PFSK-1 (cell line): ENCODE data around the gene KDM7A.

Experiments used
- FOXP2 ChIP-seq: optimal IDR thresholded peaks from 2 replicates; pipeline ENCODE3; 2011; ENCODE audit warnings: borderline replicate concordance, control low read depth, inconsistent platforms; ENCODE audit not compliant: insufficient read depth; ENCODE audit errors: extremely low read length, extremely low read depth
- POLR2AphosphoS5 ChIP-seq: IDR thresholded peaks from 2 replicates; pipeline ENCODE4 v1.6.1; 2012; ENCODE audit warnings: low read depth, mild to moderate bottlenecking, control low read depth, low read length, moderate library complexity
- SIN3A ChIP-seq: IDR thresholded peaks from 2 replicates; pipeline ENCODE4 v1.6.1; 2012; ENCODE audit warnings: mild to moderate bottlenecking, low read length, moderate library complexity, borderline replicate concordance; ENCODE audit not compliant: insufficient read depth
- TAF1 ChIP-seq: IDR thresholded peaks from 2 replicates; pipeline ENCODE4 v1.6.1; 2012; ENCODE audit warnings: low read length, control low read depth, borderline replicate concordance; ENCODE audit not compliant: insufficient read depth
- TF ChIP-seq, protein P1 (sequence below), 2 experiments: IDR thresholded peaks; 2 replicates each; pipeline versions ENCODE4 v1.6.1 to v1.8.0; 2011 to 2012; ENCODE audit warnings: low read depth in 2 of 2, low read length in 2 of 2, control low read depth in 1 of 2, inconsistent platforms in 1 of 2, mild to moderate bottlenecking in 1 of 2, moderate library complexity in 1 of 2; ENCODE audit not compliant: insufficient read depth in 1 of 2

Gene KDM7A

DNA sequence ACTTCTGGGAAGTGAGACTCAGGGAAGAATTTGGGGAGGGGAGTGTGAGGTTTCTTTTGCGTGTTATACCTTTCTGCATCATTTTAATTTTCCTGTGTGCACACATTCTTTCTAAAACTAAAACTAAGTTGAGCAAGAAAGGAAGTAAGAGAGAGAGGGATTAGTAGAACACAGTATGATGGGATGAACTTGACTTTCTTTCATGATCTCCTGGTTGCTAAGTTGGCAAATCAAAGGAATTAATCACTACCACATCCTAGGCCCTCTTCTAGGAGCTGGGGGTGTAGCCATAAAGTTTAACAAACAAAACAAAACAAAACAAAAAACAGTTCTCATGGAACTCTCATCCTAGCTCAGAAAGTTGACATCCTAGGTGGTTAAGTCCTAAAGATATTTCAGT lies 19.1 kb upstream of the KDM7A start:
- no peak for TF ChIP-seq FOXP2
- TF ChIP-seq TAF1, result no peak
- TF ChIP-seq, protein P1, sequence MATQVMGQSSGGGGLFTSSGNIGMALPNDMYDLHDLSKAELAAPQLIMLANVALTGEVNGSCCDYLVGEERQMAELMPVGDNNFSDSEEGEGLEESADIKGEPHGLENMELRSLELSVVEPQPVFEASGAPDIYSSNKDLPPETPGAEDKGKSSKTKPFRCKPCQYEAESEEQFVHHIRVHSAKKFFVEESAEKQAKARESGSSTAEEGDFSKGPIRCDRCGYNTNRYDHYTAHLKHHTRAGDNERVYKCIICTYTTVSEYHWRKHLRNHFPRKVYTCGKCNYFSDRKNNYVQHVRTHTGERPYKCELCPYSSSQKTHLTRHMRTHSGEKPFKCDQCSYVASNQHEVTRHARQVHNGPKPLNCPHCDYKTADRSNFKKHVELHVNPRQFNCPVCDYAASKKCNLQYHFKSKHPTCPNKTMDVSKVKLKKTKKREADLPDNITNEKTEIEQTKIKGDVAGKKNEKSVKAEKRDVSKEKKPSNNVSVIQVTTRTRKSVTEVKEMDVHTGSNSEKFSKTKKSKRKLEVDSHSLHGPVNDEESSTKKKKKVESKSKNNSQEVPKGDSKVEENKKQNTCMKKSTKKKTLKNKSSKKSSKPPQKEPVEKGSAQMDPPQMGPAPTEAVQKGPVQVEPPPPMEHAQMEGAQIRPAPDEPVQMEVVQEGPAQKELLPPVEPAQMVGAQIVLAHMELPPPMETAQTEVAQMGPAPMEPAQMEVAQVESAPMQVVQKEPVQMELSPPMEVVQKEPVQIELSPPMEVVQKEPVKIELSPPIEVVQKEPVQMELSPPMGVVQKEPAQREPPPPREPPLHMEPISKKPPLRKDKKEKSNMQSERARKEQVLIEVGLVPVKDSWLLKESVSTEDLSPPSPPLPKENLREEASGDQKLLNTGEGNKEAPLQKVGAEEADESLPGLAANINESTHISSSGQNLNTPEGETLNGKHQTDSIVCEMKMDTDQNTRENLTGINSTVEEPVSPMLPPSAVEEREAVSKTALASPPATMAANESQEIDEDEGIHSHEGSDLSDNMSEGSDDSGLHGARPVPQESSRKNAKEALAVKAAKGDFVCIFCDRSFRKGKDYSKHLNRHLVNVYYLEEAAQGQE (IDR thresholded peaks at IDR 0.05; ENCODE audit: insufficient read depth in 1 of 2, low read depth in 2 of 2, low read length in 2 of 2), result no peak
- no peak for TF ChIP-seq POLR2AphosphoS5

DNA sequence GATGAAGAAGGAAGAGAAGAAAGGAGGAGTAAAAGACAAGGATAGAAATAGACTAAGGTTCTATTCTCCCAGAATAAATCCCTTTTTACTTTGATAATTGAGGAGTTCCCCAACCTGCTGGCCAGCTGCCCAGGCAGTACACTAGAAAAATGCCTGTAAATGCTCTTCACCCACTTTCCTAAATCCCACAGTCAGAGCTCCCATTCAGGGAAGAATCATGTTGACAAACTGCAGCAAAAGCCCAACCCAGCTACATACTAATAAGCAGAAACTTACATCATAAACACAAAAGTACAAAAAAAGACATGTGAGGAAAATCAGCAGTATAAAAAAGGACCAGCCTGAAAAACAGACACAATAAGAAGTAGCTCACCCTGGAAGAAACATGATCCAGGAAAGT lies 15.8 kb upstream of the KDM7A start:
- TF ChIP-seq TAF1, result no peak
- no peak for TF ChIP-seq SIN3A
- TF ChIP-seq POLR2AphosphoS5, result no peak
- TF ChIP-seq FOXP2, result no peak
- TF ChIP-seq, protein P1 (IDR thresholded peaks at IDR 0.05; ENCODE audit: insufficient read depth in 1 of 2, low read depth in 2 of 2, low read length in 2 of 2), result no peak

DNA sequence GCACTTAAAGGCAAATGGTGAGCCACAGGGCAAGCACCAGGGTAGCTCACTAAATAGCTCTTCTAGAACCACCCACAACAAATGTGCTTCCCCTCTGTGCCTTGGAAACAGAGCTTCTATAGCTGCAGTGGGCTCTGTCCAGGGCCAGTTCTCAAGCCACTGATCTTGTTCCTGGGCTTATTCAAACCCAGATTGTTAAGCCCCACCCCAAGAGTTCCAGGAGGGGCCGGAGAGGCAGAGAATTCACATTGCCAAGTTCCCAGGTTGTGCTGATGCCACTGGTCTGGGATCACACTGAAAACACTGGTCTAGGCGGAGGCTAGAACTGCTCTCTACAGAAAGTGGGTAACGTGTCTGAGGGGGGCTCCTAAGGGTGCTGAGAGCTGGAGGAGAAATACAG lies 15.4 kb upstream of the KDM7A start:
- no peak for TF ChIP-seq POLR2AphosphoS5
- no peak for TF ChIP-seq SIN3A
- TF ChIP-seq FOXP2, result no peak
- TF ChIP-seq TAF1, result no peak
- TF ChIP-seq, protein P1 (IDR thresholded peaks at IDR 0.05; ENCODE audit: insufficient read depth in 1 of 2, low read depth in 2 of 2, low read length in 2 of 2), result no peak

DNA sequence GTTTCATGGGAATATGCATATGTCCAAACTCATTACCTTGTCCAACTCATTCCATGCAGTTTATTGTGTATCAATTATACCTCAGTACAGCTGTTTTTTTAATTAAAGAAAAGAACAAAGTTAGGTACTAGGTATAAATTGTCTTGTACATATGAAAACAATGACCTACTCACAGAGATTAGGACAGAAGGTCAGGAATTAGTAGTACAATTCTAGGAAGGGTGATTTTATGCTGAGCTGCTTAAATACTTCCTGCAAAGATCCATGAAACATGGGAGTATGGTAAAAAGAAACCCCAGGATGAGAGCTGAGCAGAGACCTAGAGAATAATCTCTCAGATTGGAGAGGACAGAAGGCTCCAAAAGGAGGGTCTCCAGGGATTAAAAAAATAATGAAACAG lies 13.8 kb upstream of the KDM7A start:
- TF ChIP-seq SIN3A (no peak), TAF1 (no peak), POLR2AphosphoS5 (no peak), FOXP2 (no peak)
- TF ChIP-seq, protein P1 (IDR thresholded peaks at IDR 0.05; ENCODE audit: insufficient read depth in 1 of 2, low read depth in 2 of 2, low read length in 2 of 2), result no peak

DNA sequence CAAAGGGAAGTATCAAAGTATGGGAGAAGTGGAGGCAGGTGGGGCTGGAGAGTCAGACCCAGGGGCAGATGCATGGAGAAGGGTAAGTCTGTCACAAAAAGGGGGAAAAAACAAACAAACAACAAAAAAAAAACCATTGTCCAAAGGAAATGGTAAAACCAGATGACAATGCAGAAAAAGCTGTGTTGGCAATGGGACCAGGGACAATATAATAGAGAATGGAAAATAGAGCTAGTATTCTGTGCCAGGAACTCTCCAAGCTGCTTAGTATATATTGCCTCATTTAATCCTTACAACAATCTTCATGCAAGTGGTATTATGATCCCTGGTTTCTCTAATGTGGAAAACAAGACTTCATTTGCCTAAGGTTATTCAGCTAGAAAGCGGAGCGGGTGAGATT lies 13.1 kb upstream of the KDM7A start:
- no peak for TF ChIP-seq TAF1
- TF ChIP-seq, protein P1 (IDR thresholded peaks at IDR 0.05; ENCODE audit: insufficient read depth in 1 of 2, low read depth in 2 of 2, low read length in 2 of 2), result no peak
- TF ChIP-seq FOXP2, result no peak
